HepG2 (cell line): Measurements from ENCODE around the gene BIN1. TPM values are rescaled to one million over a fixed set of nuclear protein-coding genes. Genes with fewer than 3 reads are reported as not detected.

Source experiments
- BHLHE40 ChIP-seq: IDR thresholded peaks from 2 replicates; pipeline ENCODE4 v1.6.1; 2011; ENCODE audit warnings: low read length, improper control_type of control experiment
- ETV5 ChIP-seq: IDR thresholded peaks from 2 replicates; pipeline ENCODE4 v1.6.1; 2018; ENCODE audit warnings: missing biosample characterization, missing genetic modification reagents, inconsistent platforms, borderline replicate concordance
- ISX ChIP-seq: sonication (generic); formaldehyde crosslinking; conservative IDR thresholded peaks from 2 replicates; pipeline ENCODE4 v1.5.0; 2020; ENCODE audit warnings: missing genetic modification reagents
- KIAA2018 ChIP-seq: sonication (generic); formaldehyde crosslinking; IDR thresholded peaks from 2 replicates; pipeline ENCODE4 v1.5.0; 2020; ENCODE audit warnings: mild to moderate bottlenecking, missing genetic modification reagents, borderline replicate concordance
- SAFB2 ChIP-seq: sonication (generic); formaldehyde crosslinking; IDR thresholded peaks from 2 replicates; pipeline ENCODE4 v1.5.1; 2020; ENCODE audit warnings: missing genetic modification reagents, low read depth, mild to moderate bottlenecking, borderline replicate concordance
- SUZ12 ChIP-seq: fragments of 150-350 bp; IDR thresholded peaks from 2 replicates; pipeline ENCODE4 v1.6.1; 2014; ENCODE audit warnings: low read depth, low read length
- ZC3H13 ChIP-seq: sonication (generic); formaldehyde crosslinking; IDR thresholded peaks from 2 replicates; pipeline ENCODE4 v1.8.1; 2023; ENCODE audit warnings: mild to moderate bottlenecking, missing genetic modification reagents, moderate library complexity
- ZNF616 ChIP-seq: sonication (generic); formaldehyde crosslinking; IDR thresholded peaks from 2 replicates; pipeline ENCODE4 v1.5.0; 2020; ENCODE audit warnings: low read depth, mild to moderate bottlenecking, missing genetic modification reagents
- ZNF773 ChIP-seq: sonication (generic); formaldehyde crosslinking; IDR thresholded peaks from 2 replicates; pipeline ENCODE4 v1.4.0; 2020; ENCODE audit warnings: missing genetic modification reagents, borderline replicate concordance
- polyA plus RNA-seq, 8 experiments: library from polyadenylated mRNA; depleted of rRNA in 3 of 8; stranded (reverse) in 7 of 8; unstranded in 1 of 8; fragments of >200 nt; fragmentation: Illumina TruSeq in 4 of 8; extraction: Trizol in 4 of 8; gene quantifications; 2 replicates each; pipeline versions ENCODE4 v1.2.1 to v1.2.3, GENCODE V29; 2011 to 2016; ENCODE audit warnings: low read depth in 4 of 8, missing spikeins in 1 of 8, mixed read lengths in 1 of 8; ENCODE audit not compliant: insufficient read depth in 1 of 8
- total RNA-seq, 5 experiments: library from RNA; depleted of rRNA; stranded (reverse); fragments of >200 nt; fragmentation: Illumina TruSeq; extraction: Trizol; gene quantifications; 2 replicates each; pipeline ENCODE4 v1.2.3, GENCODE V29; 2016; ENCODE audit warnings: low read depth in 1 of 5
- TF ChIP-seq, protein P1 (sequence below): sonication (generic); formaldehyde crosslinking; IDR thresholded peaks from 2 replicates; pipeline ENCODE4 v1.5.0; 2020; ENCODE audit warnings: missing genetic modification reagents, mild to moderate bottlenecking, borderline replicate concordance
- TF ChIP-seq, protein P2 (sequence below): sonication (generic); formaldehyde crosslinking; IDR thresholded peaks from 2 replicates; pipeline ENCODE4 v1.9.0; 2022; ENCODE audit warnings: low read depth, missing genetic modification reagents
- TF ChIP-seq, protein P3 (sequence below): sonication (generic); formaldehyde crosslinking; IDR thresholded peaks from 2 replicates; pipeline ENCODE4 v1.4.0; 2020; ENCODE audit warnings: missing genetic modification reagents

The BIN1 gene
- total and polyA plus RNA-seq, 2 of the 13 experiments (the other 11 are each of a cell fraction or from before 2014, with no cell fraction given) = 0.93 to 1.2 TPM

DNA sequence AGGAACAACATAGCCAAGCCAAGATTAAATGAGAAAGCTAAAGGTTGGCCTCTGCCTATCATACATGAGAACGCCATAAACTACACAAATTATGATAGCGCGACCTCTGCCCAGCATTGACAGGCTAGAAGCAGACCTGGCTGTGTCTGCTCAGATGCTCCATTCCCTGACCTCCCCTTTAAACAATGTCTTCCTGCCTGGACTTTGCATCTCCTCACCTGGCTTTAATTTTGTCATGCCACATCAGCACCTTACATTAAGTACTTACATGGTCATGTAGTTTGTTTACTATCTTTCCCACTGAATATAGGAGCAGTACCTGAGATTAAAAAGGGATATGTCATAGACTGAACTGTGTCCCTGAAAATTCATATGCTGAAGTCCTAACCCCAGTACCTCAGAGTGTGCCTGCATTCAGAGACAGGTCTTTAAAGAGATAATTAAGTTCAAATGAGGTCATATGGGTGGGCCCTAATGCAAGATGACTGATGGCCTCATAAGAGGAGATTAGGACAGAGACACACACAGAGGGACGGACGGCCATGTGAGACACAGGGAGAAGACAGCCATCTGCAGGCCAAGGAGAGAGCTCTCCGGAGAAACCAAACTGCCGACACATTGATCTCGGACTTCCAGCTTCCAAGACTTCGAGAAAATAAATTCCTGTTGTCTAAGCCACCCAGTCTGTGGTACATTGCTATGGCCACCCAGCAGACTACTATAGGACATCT, 103.7 kb downstream of the BIN1 start (continued):
- no peak for TF ChIP-seq KIAA2018 (CRISPR knock-in tag)
- no peak for TF ChIP-seq ISX (CRISPR knock-in tag)
- TF ChIP-seq ETV5 (CRISPR knock-in tag) = no peak
- no peak for TF ChIP-seq SUZ12
- no peak for TF ChIP-seq ZNF616
- no peak for TF ChIP-seq BHLHE40
- TF ChIP-seq, protein P1, sequence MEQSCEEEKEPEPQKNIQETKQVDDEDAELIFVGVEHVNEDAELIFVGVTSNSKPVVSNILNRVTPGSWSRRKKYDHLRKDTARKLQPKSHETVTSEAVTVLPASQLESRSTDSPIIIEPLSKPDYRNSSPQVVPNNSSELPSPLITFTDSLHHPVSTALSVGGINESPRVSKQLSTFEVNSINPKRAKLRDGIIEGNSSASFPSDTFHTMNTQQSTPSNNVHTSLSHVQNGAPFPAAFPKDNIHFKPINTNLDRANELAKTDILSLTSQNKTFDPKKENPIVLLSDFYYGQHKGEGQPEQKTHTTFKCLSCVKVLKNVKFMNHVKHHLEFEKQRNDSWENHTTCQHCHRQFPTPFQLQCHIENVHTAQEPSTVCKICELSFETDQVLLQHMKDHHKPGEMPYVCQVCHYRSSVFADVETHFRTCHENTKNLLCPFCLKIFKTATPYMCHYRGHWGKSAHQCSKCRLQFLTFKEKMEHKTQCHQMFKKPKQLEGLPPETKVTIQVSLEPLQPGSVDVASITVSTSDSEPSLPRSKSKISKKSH (CRISPR knock-in tag) = no peak
- TF ChIP-seq, protein P2, sequence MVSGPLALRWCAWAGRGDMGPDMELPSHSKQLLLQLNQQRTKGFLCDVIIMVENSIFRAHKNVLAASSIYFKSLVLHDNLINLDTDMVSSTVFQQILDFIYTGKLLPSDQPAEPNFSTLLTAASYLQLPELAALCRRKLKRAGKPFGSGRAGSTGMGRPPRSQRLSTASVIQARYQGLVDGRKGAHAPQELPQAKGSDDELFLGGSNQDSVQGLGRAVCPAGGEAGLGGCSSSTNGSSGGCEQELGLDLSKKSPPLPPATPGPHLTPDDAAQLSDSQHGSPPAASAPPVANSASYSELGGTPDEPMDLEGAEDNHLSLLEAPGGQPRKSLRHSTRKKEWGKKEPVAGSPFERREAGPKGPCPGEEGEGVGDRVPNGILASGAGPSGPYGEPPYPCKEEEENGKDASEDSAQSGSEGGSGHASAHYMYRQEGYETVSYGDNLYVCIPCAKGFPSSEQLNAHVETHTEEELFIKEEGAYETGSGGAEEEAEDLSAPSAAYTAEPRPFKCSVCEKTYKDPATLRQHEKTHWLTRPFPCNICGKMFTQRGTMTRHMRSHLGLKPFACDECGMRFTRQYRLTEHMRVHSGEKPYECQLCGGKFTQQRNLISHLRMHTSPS (CRISPR knock-in tag) = no peak
- no peak for TF ChIP-seq ZC3H13
- TF ChIP-seq SAFB2 (CRISPR knock-in tag) = no peak
- no peak for TF ChIP-seq ZNF773 (CRISPR knock-in tag)
- TF ChIP-seq, protein P3, sequence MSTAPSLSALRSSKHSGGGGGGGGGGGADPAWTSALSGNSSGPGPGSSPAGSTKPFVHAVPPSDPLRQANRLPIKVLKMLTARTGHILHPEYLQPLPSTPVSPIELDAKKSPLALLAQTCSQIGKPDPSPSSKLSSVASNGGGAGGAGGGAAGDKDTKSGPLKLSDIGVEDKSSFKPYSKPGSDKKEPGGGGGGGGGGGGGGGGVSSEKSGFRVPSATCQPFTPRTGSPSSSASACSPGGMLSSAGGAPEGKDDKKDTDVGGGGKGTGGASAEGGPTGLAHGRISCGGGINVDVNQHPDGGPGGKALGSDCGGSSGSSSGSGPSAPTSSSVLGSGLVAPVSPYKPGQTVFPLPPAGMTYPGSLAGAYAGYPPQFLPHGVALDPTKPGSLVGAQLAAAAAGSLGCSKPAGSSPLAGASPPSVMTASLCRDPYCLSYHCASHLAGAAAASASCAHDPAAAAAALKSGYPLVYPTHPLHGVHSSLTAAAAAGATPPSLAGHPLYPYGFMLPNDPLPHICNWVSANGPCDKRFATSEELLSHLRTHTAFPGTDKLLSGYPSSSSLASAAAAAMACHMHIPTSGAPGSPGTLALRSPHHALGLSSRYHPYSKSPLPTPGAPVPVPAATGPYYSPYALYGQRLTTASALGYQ (CRISPR knock-in tag) = no peak
